NB4 (cell line): ENCODE measurements around the gene EPC1.
"Not testable (repeated sequence)": the region's sequence is repeated elsewhere in the genome, so short reads cannot be mapped to it uniquely, and the experiment has no call there.

Experiments used
- DNase-seq: peaks from one replicate; pipeline ENCODE4 v3.0.0; 2010; ENCODE audit warnings: low read depth
- H3K4me3 ChIP-seq: one replicate; pipeline ENCODE4 v1.5.1; 2011; ENCODE audit warnings: mild to moderate bottlenecking, low read depth, low read length, moderate library complexity
- CTCF ChIP-seq: IDR thresholded peaks from one replicate; pipeline ENCODE4 v1.5.1; 2012; ENCODE audit warnings: low read depth, low read length
- MAX ChIP-seq: IDR thresholded peaks from 2 replicates; pipeline ENCODE4 v1.6.1; 2011; ENCODE audit warnings: low read depth, low read length
- MYC ChIP-seq: IDR thresholded peaks from 2 replicates; pipeline ENCODE4 v1.6.1; 2011; ENCODE audit warnings: low read depth, low read length
- POLR2A ChIP-seq: IDR thresholded peaks from 2 replicates; pipeline ENCODE4 v1.6.1; 2011; ENCODE audit warnings: mild to moderate bottlenecking; ENCODE audit not compliant: insufficient read length; ENCODE audit errors: extremely low read depth

EPC1 gene

GRCh38 chr10:32346551-32347362, at the start of gene EPC1:
Gene EPC1, minus strand, starts transcription at chr10:32347158. Its CDS starts 243 bp downstream, at chr10:32346915.
- H3K4me3 ChIP-seq: peak within 1 kb of the TSS; percentile 94
- peak; percentile 84 for DNase-seq
- TF ChIP-seq MYC (peak; percentile 60), POLR2A (peak; percentile 81), MAX (peak; percentile 53; the same call in 1 of the 2 replicates), CTCF (no peak)

- no peak for TF ChIP-seq MAX
- no peak for TF ChIP-seq CTCF
- DNase-seq: no peak
- no peak overlapping the region for H3K4me3 ChIP-seq
These were observed 47.0 kb upstream of the EPC1 start for GRCh38 chr10:32393911-32394310.

GRCh38 chr10:32392284-32392683, 45.3 kb upstream of the EPC1 start:
- not testable (repeated sequence) for DNase-seq

GRCh38 chr10:32390193-32390592, 43.2 kb upstream of the EPC1 start:
- no peak for DNase-seq
- no peak for TF ChIP-seq POLR2A
- no peak for TF ChIP-seq MYC
- no peak for TF ChIP-seq MAX
- TF ChIP-seq CTCF: no peak
- no peak overlapping the region for H3K4me3 ChIP-seq

More at GRCh38 chr10:32392284-32392683, 45.3 kb upstream of the EPC1 start:
- not testable (repeated sequence) for H3K4me3 ChIP-seq

- TF ChIP-seq CTCF: no peak
- TF ChIP-seq MAX: no peak
- no peak overlapping the region for H3K4me3 ChIP-seq
- no peak for DNase-seq
These were observed 41.5 kb upstream of the EPC1 start for GRCh38 chr10:32388258-32389027.

GRCh38 chr10:32386623-32387260, 39.8 kb upstream of the EPC1 start:
- DNase-seq: peak; percentile 71
- H3K4me3 ChIP-seq: no peak overlapping the region

GRCh38 chr10:32384171-32384570, 37.2 kb upstream of the EPC1 start:
- TF ChIP-seq CTCF: no peak
- TF ChIP-seq POLR2A: no peak
- no peak for TF ChIP-seq MAX
- no peak for TF ChIP-seq MYC
- no peak for DNase-seq
- no peak overlapping the region for H3K4me3 ChIP-seq

More at GRCh38 chr10:32386623-32387260, 39.8 kb upstream of the EPC1 start:
- no peak for TF ChIP-seq MYC
